ENCODE data around the gene FSTL4.

FSTL4 gene

GRCh38 chr5:133333326-133334150, 278.8 kb downstream of the FSTL4 start:
- intact Hi-C loops (cut with DNase I) = no loop called here
- no peak for DNase-seq

- DNase-seq = no peak
- intact Hi-C loops (cut with DNase I) = no loop called here
Observed at GRCh38 chr5:133332439-133333024, 279.8 kb downstream of the FSTL4 start.

GRCh38 chr5:133331941-133332340, 280.4 kb downstream of the FSTL4 start:
- intact Hi-C loops (cut with DNase I) = no loop called here
- no peak for DNase-seq

GRCh38 chr5:133330956-133331355, 281.4 kb downstream of the FSTL4 start:
- no peak for DNase-seq
- intact Hi-C loops (cut with DNase I) = no loop called here

GRCh38 chr5:133328800-133329199, 283.5 kb downstream of the FSTL4 start:
- intact Hi-C loops (cut with DNase I) = no loop called here
- no peak for DNase-seq

- no peak for DNase-seq
- intact Hi-C loops (cut with DNase I) = no loop called here
Observed at GRCh38 chr5:133327946-133328401, 284.4 kb downstream of the FSTL4 start.

- intact Hi-C loops (cut with DNase I) = no loop called here
- DNase-seq = no peak
Observed at GRCh38 chr5:133326361-133326760, 286.0 kb downstream of the FSTL4 start.

- intact Hi-C loops (cut with DNase I) = no loop called here
- DNase-seq = peak in 29 of 42 donors; percentile 6 to 71 (median 44)
Observed at GRCh38 chr5:133325864-133326263, 286.5 kb downstream of the FSTL4 start.

GRCh38 chr5:133324926-133325325, 287.4 kb downstream of the FSTL4 start:
- DNase-seq = no peak
- intact Hi-C loops (cut with DNase I) = no loop called here

- peak in 13 of 42 donors; percentile 17 to 54 (median 23) for DNase-seq
- intact Hi-C loops (cut with DNase I) = no loop called here
Observed at GRCh38 chr5:133323494-133324457, 288.6 kb downstream of the FSTL4 start.

GRCh38 chr5:133322743-133323142, 289.6 kb downstream of the FSTL4 start:
- DNase-seq = no peak
- intact Hi-C loops (cut with DNase I) = no loop called here

GRCh38 chr5:133321833-133322420, 290.4 kb downstream of the FSTL4 start:
- intact Hi-C loops (cut with DNase I) = no loop called here

GRCh38 chr5:133321286-133321832, 291.0 kb downstream of the FSTL4 start:
- DNase-seq = no peak
- intact Hi-C loops (cut with DNase I) = no loop called here

More at GRCh38 chr5:133321833-133322420, 290.4 kb downstream of the FSTL4 start:
- DNase-seq = no peak

- DNase-seq = no peak
- intact Hi-C loops (cut with DNase I) = no loop called here
Observed at GRCh38 chr5:133319905-133320520, 292.3 kb downstream of the FSTL4 start.

- intact Hi-C loops (cut with DNase I) = no loop called here
- no peak for DNase-seq
Observed at GRCh38 chr5:133319244-133319643, 293.1 kb downstream of the FSTL4 start.

GRCh38 chr5:133317558-133317957, 294.8 kb downstream of the FSTL4 start:
- DNase-seq = no peak
- intact Hi-C loops (cut with DNase I) = no loop called here

- intact Hi-C loops (cut with DNase I) = no loop called here
Observed at GRCh38 chr5:133316346-133317343, 295.7 kb downstream of the FSTL4 start.

More at GRCh38 chr5:133316346-133317343, 295.7 kb downstream of the FSTL4 start:
- no peak for DNase-seq

Measured in head of caudate nucleus (tissue), 42 donors.